Peyer's patch (tissue), 4 donors: ENCODE data around the gene OR4B1. TPM values are rescaled to one million over a fixed set of nuclear protein-coding genes. Genes with fewer than 3 reads are reported as not detected.
A peak's percentile ranks its signal among the peaks of the same experiment; 100 is the strongest.
"Not testable (repeated sequence)": the region's sequence is repeated elsewhere in the genome, so short reads cannot be mapped to it uniquely, and the experiment has no call there.

Experiments
- DNase-seq, 3 donors: peaks; one replicate each; pipeline ENCODE4 v3.0.0-alpha.2; 2017 to 2019
- H3K27ac ChIP-seq, 4 donors: fragments of 200-600 bp; sonication (generic); one replicate each; pipeline ENCODE4 v1.5.1; 2016 to 2019
- H3K27me3 ChIP-seq, 2 donors: fragments of 200-600 bp; sonication (generic); one replicate each; pipeline ENCODE4 v1.5.1; 2019
- H3K36me3 ChIP-seq, 3 donors: fragments of 200-600 bp; sonication (generic); one replicate each; pipeline ENCODE4 v1.5.1; 2016 to 2019
- H3K4me1 ChIP-seq, 4 donors: fragments of 200-600 bp; sonication (generic); one replicate each; pipeline ENCODE4 v1.5.1; 2016 to 2019
- H3K4me3 ChIP-seq, 4 donors: fragments of 200-600 bp; sonication (generic); 1 replicate in 3 of 4; 2 replicates in 1 of 4; pipeline ENCODE4 v1.5.1; 2016 to 2019; ENCODE audit warnings: mild to moderate bottlenecking in 1 of 4
- H3K9me3 ChIP-seq, 4 donors: fragments of 200-600 bp; sonication (generic); one replicate each; pipeline ENCODE4 v1.5.1; 2016 to 2019; ENCODE audit warnings: mild to moderate bottlenecking in 1 of 4
- CTCF ChIP-seq, 6 experiments: fragments of 450-650 bp in 4 of 6; fragments of 200-600 bp in 2 of 6; sonication (generic) in 1 of 6; IDR thresholded peaks; one replicate each; pipeline ENCODE4 v1.5.1; 2017 to 2019; ENCODE audit warnings: antibody characterized with exemption in 6 of 6, mild to moderate bottlenecking in 3 of 6, moderate library complexity in 1 of 6
- POLR2A ChIP-seq, 2 donors: fragments of 450-650 bp; IDR thresholded peaks; one replicate each; pipeline ENCODE4 v1.5.1; 2017; ENCODE audit warnings: antibody characterized with exemption in 2 of 2, mild to moderate bottlenecking in 2 of 2, moderate library complexity in 2 of 2
- total RNA-seq, 4 donors: library from RNA; depleted of rRNA; stranded (reverse); fragments of >200 nt; gene quantifications; one replicate each; pipeline ENCODE4 v1.1.0, GENCODE V29; 2016

OR4B1 gene
- total RNA-seq, 4 donors from 2014 or later: not detected

- Histone ChIP-seq H3K4me1 (no peaks in the 10 kb centered on the region), H3K27me3 (no peaks in the 10 kb centered on the region), H3K4me3 (no peak overlapping the region), H3K27ac (no peak overlapping the region), H3K9me3 (no peaks in the 10 kb centered on the region), H3K36me3 (no peaks in the 10 kb centered on the region)
- TF ChIP-seq CTCF (IDR thresholded peaks at IDR 0.05): no peak
- no peak for TF ChIP-seq POLR2A (IDR thresholded peaks at IDR 0.05)
- no peak for DNase-seq
These were observed 32.2 kb upstream of the OR4B1 start for GRCh38 chr11:48184452-48184851.

GRCh38 chr11:48190906-48191654 lies 25.5 kb upstream of the OR4B1 start:
- not testable (repeated sequence) for H3K4me3 ChIP-seq, H3K27me3 ChIP-seq, H3K36me3 ChIP-seq, H3K4me1 ChIP-seq, H3K9me3 ChIP-seq
- H3K27ac ChIP-seq: peak overlapping the region in 1 of 4 donors; percentile 31
- peak in 1 of 3 donors; percentile 50 for DNase-seq

- H3K36me3 ChIP-seq: no peaks in the 10 kb centered on the region
- no peak overlapping the region for H3K4me3 ChIP-seq
- no peak for DNase-seq
- H3K4me1 ChIP-seq: no peaks in the 10 kb centered on the region
- TF ChIP-seq CTCF (IDR thresholded peaks at IDR 0.05) (no peak), POLR2A (IDR thresholded peaks at IDR 0.05) (no peak)
- no peak overlapping the region for H3K27ac ChIP-seq
- H3K9me3 ChIP-seq: no peaks in the 10 kb centered on the region
- H3K27me3 ChIP-seq: no peaks in the 10 kb centered on the region
These were observed 22.7 kb upstream of the OR4B1 start for GRCh38 chr11:48193876-48194275.

GRCh38 chr11:48207881-48208280 lies 8.7 kb upstream of the OR4B1 start:
- Histone ChIP-seq H3K9me3 (no peaks in the 10 kb centered on the region), H3K4me1 (no peaks in the 10 kb centered on the region), H3K4me3 (no peak overlapping the region), H3K27me3 (no peaks in the 10 kb centered on the region), H3K27ac (no peak overlapping the region), H3K36me3 (no peaks in the 10 kb centered on the region)
- TF ChIP-seq POLR2A (IDR thresholded peaks at IDR 0.05): no peak
- no peak for TF ChIP-seq CTCF (IDR thresholded peaks at IDR 0.05)
- DNase-seq: no peak

- Histone ChIP-seq H3K4me1 (no peaks in the 10 kb centered on the region), H3K36me3 (no peaks in the 10 kb centered on the region), H3K27ac (no peak overlapping the region), H3K4me3 (no peak overlapping the region), H3K27me3 (no peaks in the 10 kb centered on the region), H3K9me3 (no peaks in the 10 kb centered on the region)
- no peak for DNase-seq
- TF ChIP-seq CTCF (IDR thresholded peaks at IDR 0.05) (no peak), POLR2A (IDR thresholded peaks at IDR 0.05) (no peak)
These were observed 6.6 kb upstream of the OR4B1 start for GRCh38 chr11:48210052-48210451.

- DNase-seq: no peak
- Histone ChIP-seq H3K27ac (no peak overlapping the region), H3K9me3 (no peaks in the 10 kb centered on the region), H3K4me1 (no peaks in the 10 kb centered on the region), H3K36me3 (no peaks in the 10 kb centered on the region), H3K4me3 (no peak overlapping the region), H3K27me3 (no peaks in the 10 kb centered on the region)
- TF ChIP-seq CTCF (IDR thresholded peaks at IDR 0.05) (no peak), POLR2A (IDR thresholded peaks at IDR 0.05) (no peak)
These were observed 12.2 kb downstream of the OR4B1 start for GRCh38 chr11:48228761-48229160.

GRCh38 chr11:48230057-48230456 lies 13.4 kb downstream of the OR4B1 start:
- not testable (repeated sequence) for H3K27me3 ChIP-seq, H3K4me1 ChIP-seq, H3K9me3 ChIP-seq

More at GRCh38 chr11:48230057-48230456, 13.4 kb downstream of the OR4B1 start:
- DNase-seq, H3K27ac ChIP-seq, H3K36me3 ChIP-seq, H3K4me3 ChIP-seq: not testable (repeated sequence)
